Muscle of arm (tissue), 14 donors: Measurements from ENCODE around the gene FGD6. TPM values are rescaled to one million over a fixed set of nuclear protein-coding genes. Genes with fewer than 3 reads are reported as not detected.
"Not testable (repeated sequence)": the region's sequence is repeated elsewhere in the genome, so short reads cannot be mapped to it uniquely, and the experiment has no call there.

Experiments used
- DNase-seq: peaks from one replicate; pipeline ENCODE4 v3.0.0-alpha.2; 2013
- long read RNA-seq, 11 donors: transcript quantifications; one replicate each; lab custom pipeline, GENCODE V29; 2026
- polyA plus RNA-seq, 12 donors: library from polyadenylated mRNA; unstranded; fragments of 120-200 nt; gene quantifications; one replicate each; pipeline ENCODE4 v1.2.1, GENCODE V29; 2013; ENCODE audit not compliant: insufficient read length in 12 of 12

The FGD6 gene
- 10 to 100 TPM in 1 of 12 donors, 1 to 10 TPM in 10, not detected in 1; 4.1 to 13.8 (median 5.8) TPM for polyA plus RNA-seq
- long read RNA-seq, donor 1 = 0 reads
- long read RNA-seq, donor 2, full-length matches to known transcripts = 1 of 1 reads
- long read RNA-seq, donor 2, partial matches to known transcripts = 0 of 1 reads
- long read RNA-seq, donor 2, other reads (novel, unspliced or antisense) = 0 of 1 reads
- long read RNA-seq, donor 3 = 0 reads
- long read RNA-seq, donor 4 = 0 reads
- long read RNA-seq, donor 5 = 0 reads
- long read RNA-seq, donor 6 = 0 reads
- long read RNA-seq, donor 7, full-length matches to known transcripts = 1 of 1 reads
- long read RNA-seq, donor 7, partial matches to known transcripts = 0 of 1 reads
- long read RNA-seq, donor 7, other reads (novel, unspliced or antisense) = 0 of 1 reads
- long read RNA-seq, donor 8, partial matches to known transcripts = 6 of 6 reads
- long read RNA-seq, donor 8, other reads (novel, unspliced or antisense) = 0 of 6 reads
- long read RNA-seq, donor 9 = 0 reads
- long read RNA-seq, donor 10 = 0 reads
- long read RNA-seq, donor 11, full-length matches to known transcripts = 1 of 1 reads
- long read RNA-seq, donor 11, partial matches to known transcripts = 0 of 1 reads
- long read RNA-seq, donor 11, other reads (novel, unspliced or antisense) = 0 of 1 reads

DNA sequence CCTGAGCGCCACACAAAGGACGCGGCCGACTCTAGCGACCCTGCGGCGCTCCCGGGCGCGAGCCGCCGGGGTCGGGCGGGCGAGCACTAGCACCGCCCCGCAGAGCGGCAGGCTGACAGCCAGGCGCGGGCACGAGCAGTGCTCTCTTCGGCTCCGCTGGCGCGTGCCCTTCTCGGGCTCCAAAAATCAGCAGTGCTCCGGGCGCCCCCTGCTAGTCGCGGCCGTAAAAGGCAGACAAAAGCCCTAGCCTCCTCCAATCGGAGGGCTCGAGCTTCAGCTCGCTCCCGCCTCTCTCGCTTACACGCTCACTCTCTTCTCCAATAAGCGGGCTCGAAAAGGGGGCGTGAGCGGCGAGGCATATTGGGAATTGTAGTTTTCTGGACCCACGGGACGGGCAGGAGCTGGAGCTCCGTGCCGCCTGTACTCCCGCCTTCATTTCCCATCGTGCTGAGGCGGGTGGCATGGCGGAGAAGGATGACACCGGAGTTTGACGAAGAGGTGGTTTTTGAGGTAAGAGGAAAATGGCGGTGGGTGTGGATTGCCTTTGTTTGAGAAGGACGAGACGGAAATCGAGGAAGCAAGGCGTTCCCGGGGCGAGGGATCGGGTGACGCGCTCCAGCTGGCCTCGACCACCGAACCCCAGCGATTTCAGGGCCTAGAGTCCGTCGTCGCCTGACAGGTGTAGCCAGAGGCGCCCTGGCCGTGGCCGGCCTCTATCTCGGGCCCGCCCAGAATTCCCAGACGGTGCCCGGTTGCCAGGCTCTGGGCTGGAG, at the start of gene FGD6, which contains the start of gene VEZT:
Gene FGD6, minus strand, starts transcription at position 91 of the 773 bp plus-strand sequence. CDS start 227 bp downstream, outside the sequence.
Gene VEZT, plus strand, starts transcription at position 431 of the 773 bp plus-strand sequence. Its CDS starts 44 bp downstream, at position 475.
- DNase-seq = peak; percentile 98

DNA sequence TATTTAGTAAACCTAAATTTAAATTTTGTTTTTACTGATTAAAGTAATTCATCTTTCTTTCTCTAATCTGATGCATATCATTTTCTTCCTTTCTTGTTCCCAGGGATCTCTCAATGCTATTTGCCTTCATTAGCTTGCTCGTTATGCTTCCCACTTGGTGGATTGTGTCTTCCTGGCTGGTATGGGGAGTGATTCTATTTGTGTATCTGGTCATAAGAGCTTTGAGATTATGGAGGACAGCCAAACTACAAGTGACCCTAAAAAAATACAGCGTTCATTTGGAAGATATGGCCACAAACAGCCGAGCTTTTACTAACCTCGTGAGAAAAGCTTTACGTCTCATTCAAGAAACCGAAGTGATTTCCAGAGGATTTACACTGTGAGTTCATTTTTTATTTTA, 49.0 kb upstream of the FGD6 start:
- DNase-seq = no peak

DNA sequence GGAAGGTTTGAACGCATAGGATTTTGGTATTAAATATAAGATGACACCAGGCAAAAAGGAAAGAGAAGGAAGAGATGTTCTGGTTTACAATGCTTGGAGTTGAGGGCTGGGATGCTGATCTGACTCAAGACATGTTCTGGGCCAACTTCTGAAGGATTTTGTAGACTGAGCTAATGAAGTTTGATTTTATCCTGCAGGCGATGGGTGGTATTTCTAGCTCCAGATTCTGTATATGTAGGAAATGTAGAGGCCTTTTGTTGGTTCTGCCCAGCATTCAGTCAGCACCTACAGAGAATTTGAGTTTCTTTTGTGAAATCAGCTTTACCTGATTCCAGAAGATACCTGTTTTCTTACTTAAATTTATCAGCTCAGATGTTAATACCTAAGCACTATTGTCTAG, 48.5 kb upstream of the FGD6 start:
- DNase-seq = no peak

DNA sequence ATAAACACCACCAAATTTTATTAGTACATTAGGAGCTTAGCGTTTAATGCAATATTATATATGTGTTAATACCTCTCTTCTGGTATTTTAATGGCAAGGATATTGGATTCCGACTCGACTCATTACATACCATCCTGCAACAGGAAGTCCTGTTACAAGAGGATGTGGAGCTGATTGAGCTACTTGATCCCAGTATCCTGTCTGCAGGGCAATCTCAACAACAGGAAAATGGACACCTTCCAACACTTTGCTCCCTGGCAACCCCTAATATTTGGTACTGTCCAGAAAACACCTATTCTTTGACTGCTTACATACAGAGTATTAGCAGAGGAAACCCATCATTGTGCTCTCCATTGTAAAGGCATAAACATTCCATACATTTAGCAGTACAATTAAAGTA, 45.5 kb upstream of the FGD6 start:
- no peak for DNase-seq

DNA sequence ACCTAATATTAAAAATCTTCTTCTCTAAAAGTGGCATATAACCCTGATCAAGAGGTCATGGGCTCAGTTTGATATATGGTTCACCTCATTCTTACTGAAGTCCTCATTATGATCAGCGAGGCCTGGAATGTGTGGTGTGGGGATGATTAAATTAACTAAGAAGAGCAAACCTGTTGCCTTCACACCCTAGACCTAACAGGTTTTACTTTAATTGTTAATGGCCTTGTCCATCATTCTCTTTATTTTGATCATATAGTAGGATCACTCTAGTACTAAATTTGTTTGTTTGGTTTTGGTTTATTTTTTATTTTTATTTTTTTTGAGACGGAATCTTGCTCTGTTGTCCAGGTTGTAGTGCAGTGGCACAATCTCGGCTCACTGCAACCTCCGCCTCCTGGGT, 43.8 kb upstream of the FGD6 start:
- no peak for DNase-seq

DNA sequence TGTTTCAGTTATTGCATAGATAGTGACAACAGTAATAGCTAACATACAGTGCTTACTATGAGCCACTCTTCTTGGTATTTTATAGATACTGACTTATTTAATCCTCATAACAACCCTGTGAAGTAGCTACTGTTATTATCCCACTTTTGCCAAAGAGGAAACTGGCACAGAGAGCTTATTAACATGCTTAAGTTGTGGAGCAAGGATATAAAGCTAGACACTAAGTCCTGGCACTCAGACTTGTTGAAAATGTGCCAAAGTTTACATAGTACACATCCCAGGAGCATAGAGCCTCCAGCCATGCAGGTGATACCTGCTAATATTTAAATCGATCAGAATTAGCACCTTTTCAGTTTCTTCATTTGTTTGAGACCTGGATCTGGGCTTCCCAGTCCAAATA, 42.1 kb upstream of the FGD6 start:
- no peak for DNase-seq

DNA sequence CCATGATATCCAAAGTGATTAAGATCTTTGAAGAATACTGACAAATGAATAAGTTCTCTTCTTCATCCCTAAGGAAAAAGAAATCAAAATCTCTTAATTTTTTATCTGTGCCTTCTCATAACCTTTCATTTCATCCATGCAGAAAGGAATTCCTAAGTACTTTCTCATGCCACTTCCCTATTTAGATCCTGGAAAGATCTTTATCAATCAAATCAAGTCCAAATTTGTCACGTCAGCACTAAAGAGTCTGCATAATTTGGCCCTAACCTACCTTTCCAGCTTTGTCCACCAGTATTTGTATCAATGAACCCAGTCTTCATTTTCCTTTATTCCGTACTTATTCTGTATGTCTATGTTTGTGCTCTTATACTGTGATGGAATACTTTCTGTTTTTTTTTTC, 41.5 kb upstream of the FGD6 start:
- no peak for DNase-seq

DNA sequence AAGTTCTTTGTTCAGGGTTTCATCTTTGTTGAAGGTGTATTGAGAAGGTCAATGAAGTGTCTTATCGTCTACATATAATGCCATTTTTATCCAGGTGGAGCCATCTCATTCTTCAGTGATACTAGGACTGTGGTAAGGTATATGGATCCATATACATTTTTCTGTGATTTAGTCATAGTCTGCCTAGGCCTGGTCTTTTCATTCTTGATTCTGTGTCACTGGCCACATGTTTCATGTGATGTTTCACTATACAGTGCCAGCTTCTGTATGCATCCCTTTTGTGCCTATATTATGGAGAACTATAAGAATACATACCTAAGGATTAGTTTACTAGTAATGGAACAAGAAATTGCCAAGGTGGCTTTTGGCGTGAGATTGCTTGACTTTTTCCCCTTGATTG, 40.9 kb upstream of the FGD6 start:
- no peak for DNase-seq

DNA sequence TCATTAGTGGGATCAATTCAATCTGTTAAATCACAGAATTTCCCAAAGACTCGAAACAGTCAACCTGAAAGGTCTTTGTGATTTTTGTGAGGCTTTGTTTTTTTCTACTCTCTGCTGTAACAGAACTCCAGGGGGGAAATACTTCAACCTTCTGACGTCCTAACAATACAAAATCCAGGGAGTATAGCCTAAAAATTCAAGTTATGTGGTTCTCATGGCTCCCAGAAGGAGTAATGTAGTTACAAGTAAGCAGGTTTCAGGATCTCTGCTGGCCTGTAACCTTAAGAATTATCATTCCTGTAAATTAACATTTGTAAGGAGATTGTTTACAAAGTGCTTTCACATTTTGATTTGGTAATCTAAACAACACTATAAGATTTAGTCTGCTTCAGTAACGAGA, 40.3 kb upstream of the FGD6 start:
- DNase-seq = no peak

DNA sequence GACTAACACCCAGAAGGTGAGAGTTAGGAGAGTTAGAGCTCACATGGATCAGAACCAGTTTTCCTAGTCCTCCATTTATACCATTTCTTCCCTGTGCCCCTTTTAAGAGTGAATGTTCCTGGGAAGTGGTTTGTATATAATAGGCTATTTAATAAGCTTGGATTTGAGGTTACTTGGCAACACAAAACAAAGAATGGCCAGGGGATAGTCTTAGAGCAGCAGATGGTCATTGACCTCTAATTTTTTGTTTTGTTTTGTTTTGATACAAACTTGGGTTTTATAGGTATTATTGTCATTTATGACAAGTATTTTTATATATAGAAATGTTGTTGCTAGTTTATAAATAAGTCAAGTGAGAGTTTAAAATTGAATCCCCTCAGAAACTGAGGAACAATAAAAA, 36.1 kb upstream of the FGD6 start:
- DNase-seq = no peak

DNA sequence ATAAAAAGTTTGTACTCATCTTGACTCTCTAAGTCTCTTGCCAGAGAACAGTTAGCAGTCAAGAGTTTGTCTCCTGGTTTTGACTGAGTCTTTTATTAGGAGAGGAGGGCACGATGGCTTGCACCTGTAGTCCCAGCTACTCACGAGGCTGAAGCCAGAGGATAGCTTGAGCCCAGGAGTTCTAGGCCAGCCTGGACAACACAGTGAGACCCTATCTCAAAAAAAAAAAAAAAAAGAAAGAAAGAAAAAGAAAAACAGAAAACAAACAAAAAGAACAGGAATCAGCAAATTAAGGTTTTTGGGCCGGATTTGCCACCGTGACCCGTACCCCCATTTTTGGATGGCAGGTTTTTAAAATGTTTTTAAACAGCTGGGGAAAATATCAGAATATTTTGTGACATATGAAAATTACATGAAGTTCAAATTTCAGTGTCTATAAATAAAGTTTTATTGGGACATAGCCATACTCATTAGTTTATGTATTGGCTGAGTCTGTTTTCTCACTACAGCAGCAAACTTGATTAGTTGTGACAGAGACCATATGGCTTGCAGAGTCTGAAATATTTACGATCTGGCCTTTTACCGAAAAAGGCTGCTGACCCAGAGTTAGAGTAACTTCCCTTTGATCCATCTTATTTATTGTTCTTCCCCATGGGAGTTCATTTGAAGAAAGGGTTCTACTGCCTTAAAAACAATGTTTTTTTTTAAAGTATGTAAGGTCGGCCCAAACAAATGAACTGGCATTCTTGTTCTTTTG, 31.5 kb upstream of the FGD6 start:
- no peak for DNase-seq

DNA sequence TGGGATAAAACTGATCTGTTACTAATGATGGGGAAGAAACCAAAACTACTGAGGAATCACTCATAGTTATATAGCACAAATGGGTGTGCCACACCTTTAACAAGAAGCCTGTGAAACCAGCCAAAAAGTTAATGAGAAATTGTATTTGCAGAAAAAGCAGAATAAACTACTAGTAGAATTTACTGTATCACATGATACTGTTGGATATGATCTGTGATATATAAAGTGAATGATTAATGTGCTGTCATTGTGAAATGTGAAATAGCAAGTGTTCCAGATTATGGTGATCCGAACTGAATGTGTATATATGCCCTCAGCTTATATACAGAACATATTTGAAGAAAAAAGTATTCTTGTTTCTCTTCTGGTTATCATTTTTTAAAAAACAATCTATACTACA, 30.8 kb upstream of the FGD6 start:
- no peak for DNase-seq

DNA sequence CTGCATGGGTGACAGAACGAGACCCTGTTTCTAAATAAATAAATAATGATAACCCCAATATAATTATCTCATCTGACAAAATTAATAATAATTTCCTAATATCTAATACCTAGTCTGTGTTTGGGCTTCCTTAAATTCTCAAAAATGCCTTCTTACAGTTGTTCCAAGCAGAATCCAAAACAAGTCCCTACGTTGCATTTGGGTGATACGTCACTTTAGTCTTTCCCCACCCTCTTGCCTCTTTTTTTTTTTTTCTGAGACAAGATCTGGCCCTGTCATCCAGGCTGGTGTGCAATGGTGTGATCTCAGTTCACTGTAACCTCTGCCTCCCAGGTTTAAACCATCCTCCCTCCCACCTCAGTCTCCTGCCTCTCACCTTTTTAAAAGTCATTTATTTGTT, 27.1 kb upstream of the FGD6 start:
- no peak for DNase-seq

DNA sequence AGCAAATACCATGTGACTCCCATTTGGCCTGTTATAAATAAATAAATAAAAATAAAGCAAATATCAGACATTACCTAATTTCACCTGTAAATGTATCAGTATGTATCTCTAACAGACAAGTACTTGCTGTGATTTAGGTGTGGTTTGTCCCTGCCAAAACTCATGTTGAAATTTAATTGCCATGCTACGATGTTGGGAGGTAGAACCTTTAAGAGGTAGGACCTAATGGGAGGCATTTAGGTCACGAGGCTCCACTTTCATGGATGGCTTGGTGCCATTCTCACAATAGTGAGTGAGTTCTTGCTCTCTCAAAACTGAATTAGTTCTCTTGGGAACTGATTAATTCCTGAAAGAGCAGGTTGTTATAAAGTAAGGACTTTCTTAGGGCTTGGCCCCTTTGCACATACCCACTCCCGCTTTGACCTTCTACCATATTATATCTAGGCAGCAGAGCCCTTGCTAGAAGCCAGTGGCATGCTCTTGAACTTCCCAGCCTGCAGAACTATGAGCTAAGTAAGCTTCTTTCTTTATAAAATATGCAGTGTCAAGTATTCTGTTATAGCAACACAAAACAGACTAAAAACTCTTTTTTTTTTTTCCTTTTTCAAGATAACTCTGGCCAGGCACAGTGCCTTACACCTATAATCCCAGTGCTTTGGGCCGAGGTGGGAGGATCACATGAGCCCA, 26.4 kb upstream of the FGD6 start:
- no peak for DNase-seq

DNA sequence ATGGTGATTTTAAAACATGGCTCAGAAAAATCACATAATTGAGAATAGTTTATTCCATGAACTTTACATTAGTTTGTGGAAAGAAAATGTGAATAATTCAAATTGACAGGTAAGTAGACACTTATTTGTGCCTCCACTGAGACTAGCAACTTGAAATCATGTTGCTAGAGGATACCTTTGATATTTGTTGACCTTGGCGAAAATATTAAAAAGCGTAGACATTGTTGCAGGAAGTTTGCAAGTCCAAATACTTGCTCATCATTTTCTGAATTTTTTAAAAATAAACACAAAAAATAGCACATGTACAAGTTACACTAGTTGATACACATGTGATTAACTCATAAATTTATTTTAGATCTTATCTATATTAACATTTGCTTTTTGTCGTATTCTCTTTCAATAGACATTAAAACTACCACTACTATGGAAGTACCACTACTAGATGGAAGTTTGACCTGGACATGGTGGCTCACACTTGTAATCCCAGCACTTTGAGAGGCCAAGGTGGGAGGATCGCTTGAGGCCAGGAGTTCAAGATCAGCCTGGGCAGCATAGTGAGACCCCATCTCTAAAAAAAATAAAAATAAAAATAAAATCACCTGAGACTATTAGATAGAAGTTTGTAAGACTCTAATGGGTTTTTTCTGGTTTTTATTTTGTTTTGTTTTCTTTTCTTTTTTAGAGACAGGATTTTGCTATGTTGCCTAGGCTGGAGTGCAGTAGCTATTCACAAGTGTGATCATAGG, 24.7 kb upstream of the FGD6 start:
- DNase-seq = no peak

DNA sequence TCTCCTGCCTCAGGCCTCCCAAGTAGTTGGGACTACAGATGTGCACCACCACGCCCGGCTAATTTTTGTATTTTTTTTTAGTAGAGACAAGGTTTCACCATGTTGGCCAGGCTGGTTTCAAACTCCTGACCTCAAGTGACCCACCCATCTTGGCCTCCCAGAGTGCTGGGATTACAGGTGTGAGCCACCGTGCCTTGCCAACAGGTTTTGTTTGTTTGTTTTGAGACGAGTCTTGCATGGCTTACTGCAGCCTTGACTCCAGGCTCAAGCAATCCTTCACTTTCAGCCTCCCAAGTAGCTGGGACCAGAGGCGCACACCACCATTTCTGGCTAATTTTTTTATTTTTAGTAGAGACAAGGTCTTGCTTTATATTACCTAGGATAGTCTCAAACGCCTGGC, 23.9 kb upstream of the FGD6 start:
- DNase-seq = not testable (repeated sequence)

DNA sequence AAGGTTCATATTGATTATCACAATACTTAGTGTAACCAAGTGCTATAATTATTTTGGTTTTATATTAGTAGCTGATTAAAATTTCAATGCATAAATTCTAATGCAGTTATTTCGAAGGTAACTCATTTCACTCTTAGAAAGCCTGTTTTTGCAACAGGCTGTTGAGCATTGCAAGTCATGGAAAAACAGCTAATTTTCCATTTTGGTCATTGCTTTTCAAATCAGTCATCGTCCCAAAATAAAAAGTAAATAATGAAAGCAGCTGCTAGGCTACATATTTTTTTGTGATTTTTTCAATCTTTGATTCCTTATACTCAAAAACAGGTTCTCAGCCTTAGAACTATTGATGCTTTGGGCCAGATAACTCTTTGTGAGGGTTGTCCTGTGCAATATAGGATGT, 23.3 kb upstream of the FGD6 start:
- no peak for DNase-seq

DNA sequence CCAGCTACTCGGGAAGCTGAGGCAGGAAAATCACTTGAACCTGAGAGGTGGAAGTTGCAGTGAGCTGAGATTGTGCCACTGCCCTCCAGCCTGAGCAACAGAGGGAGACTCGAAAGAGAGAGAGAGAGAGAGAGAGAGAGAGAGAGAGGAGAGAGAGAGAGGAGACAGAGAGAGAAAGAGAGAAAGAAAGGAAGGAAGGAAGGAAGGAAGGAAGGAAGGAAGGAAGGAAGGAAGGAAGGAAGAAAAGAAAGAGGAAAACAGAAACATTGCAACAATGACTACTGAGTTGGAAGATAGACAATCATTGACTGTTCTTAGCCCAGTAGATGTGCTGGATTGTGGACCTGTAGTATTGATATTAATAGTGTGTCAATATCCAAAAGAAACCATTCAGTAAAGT, 22.6 kb upstream of the FGD6 start:
- DNase-seq = not testable (repeated sequence)

DNA sequence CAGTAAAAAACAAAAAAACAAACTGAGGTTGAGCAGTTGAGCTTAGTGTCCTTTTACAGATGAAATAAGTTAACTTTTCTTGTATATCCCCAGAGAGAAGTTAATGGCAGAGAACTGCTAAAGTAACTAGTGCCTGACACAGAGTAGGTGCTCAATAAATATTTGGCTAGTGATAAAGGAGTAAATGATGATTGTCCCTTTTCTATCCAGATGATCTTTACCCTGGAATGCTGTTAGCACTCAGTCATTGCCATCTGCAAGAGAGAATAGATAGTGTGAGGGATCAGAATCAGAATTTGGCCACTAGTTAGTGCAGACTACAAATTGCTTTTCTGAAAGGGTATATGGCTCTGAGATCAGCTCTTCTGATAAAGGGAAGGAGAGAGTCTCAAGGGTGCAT, 21.9 kb upstream of the FGD6 start:
- DNase-seq = no peak

DNA sequence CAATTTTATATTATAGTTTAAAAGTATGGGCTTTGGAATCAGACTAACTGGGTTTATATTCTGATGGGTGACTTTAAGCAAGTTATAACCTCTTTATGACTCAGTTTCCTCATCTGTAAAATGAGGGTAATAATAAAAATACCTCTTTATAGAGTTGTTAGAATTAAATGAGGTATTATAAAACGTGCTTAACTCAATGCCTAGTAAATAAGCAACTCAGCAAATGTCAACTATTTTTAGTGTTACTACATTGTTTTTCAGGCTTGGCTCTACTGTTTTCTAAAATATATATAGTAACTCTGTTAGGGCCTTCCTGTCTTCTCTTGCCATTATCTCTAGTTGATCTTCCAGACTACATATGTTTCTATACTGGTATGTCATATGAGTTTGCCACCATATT, 20.9 kb upstream of the FGD6 start:
- DNase-seq = no peak
